GM10248 (cell line): Measurements from ENCODE around the gene LDHA.

Experiments
- CTCF ChIA-PET: fragments of 300-600 bp; sonication (Branson Sonifier 250); formaldehyde crosslinking; extraction: SDS; loops from one replicate; lab custom pipeline; 2021; ENCODE audit warnings: antibody characterized with exemption; lab: Yijun Ruan, JAX
- POLR2A ChIA-PET: fragments of 350-650 bp; sonication (Branson Sonifier 250); formaldehyde crosslinking; extraction: SDS; loops from one replicate; lab custom pipeline; 2020; ENCODE audit warnings: antibody characterized with exemption; lab: Yijun Ruan, JAX
- DNase-seq: peaks from one replicate; pipeline ENCODE4 v3.0.0; 2012; ENCODE audit errors: extremely low spot score
- CTCF ChIP-seq: IDR thresholded peaks from 2 replicates; pipeline ENCODE4 v1.5.1; 2012; ENCODE audit warnings: mild to moderate bottlenecking, low read depth; ENCODE audit errors: extremely low read depth, missing control alignments, control extremely low read depth

LDHA gene

GRCh38 chr11:18365741-18366140 lies 28.6 kb upstream of the LDHA start:
- ChIA-PET POLR2A (no interaction called here), CTCF (interaction anchor here (1.1 to 2.7 kb wide), 2 partner anchors 8 to 18 kb away, joined by 4 to 10 read pairs; no protein-coding TSS in a partner anchor)
- no peak for TF ChIP-seq CTCF
- no peak for DNase-seq

- POLR2A ChIA-PET: no interaction called here
- CTCF ChIA-PET: interaction anchor here (1.1 to 2.7 kb wide), 2 partner anchors 8 to 18 kb away, joined by 4 to 10 read pairs; no protein-coding TSS in a partner anchor
- no peak for DNase-seq
- TF ChIP-seq CTCF: no peak
Measured at GRCh38 chr11:18366286-18366685, 28.1 kb upstream of the LDHA start.

- DNase-seq: no peak
- CTCF ChIA-PET: interaction anchor here (0.8 to 0.9 kb wide), 2 partner anchors 11 to 28 kb away, joined by 3 read pairs; no protein-coding TSS in a partner anchor
- no peak for TF ChIP-seq CTCF
- POLR2A ChIA-PET: interaction anchor here (0.9 kb wide), 1 partner anchor 27 kb away, joined by 8 read pairs; the partner anchor contains the start of gene LDHA
Measured at GRCh38 chr11:18367431-18367830, 26.9 kb upstream of the LDHA start.

- no peak for TF ChIP-seq CTCF
- no peak for DNase-seq
- ChIA-PET CTCF (interaction anchor here (0.6 kb wide), 1 partner anchor 13 kb away, joined by 3 read pairs; no protein-coding TSS in a partner anchor), POLR2A (interaction anchor here (0.9 kb wide), 1 partner anchor 26 kb away, joined by 8 read pairs; the partner anchor contains the start of gene LDHA)
Measured at GRCh38 chr11:18368221-18368620, 26.1 kb upstream of the LDHA start.

GRCh38 chr11:18369398-18369797 lies 25.0 kb upstream of the LDHA start:
- POLR2A ChIA-PET: no interaction called here
- TF ChIP-seq CTCF: no peak
- CTCF ChIA-PET: interaction anchor here (1.5 to 2.0 kb wide), 3 partner anchors 9 to 125 kb away, joined by 3 to 5 read pairs (median 4); no protein-coding TSS in a partner anchor
- DNase-seq: no peak

GRCh38 chr11:18371279-18371678 lies 23.1 kb upstream of the LDHA start:
- TF ChIP-seq CTCF: no peak
- POLR2A ChIA-PET: no interaction called here
- DNase-seq: no peak
- CTCF ChIA-PET: interaction anchor here (0.6 to 1.1 kb wide), 2 partner anchors 13 to 360 kb away, joined by 3 to 4 read pairs; no protein-coding TSS in a partner anchor

DNA sequence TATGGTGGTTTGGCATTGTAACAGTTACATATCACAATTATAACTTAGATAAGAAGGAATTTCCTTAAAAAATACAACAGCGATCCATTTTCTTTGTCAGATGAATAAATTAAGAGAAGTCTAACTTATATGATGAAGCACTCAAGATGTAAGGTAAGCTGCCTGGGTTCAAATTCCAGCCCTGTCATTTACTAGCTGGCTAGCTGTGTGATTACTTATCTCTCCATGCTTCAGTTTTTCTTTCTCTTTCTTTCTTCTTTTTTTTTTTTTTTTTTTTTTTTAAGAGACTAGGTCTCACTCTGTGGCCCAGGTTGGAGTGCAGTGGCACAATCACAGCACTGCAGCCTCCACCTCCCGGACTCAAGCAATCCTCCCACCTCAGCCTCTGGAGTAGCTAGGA lies 22.2 kb upstream of the LDHA start:
- ChIA-PET POLR2A (interaction anchor here (0.6 kb wide), 1 partner anchor 14 kb away, joined by 5 read pairs; no protein-coding TSS in a partner anchor), CTCF (interaction anchor here (1.1 kb wide), 1 partner anchor 257 kb away, joined by 3 read pairs; no protein-coding TSS in a partner anchor)
- no peak for TF ChIP-seq CTCF
- no peak for DNase-seq
